ENCODE measurements around the gene TK1. TPM values are rescaled to one million over a fixed set of nuclear protein-coding genes. Genes with fewer than 3 reads are reported as not detected.
A peak's percentile ranks its signal among the peaks of the same experiment; 100 is the strongest.

TK1 gene
- total and polyA plus RNA-seq, 2 donors (not counting 1 experiment from before 2014, with no cell fraction given), result 2.2 to 3.8 TPM

GRCh38 chr17:78173097-78173715, 13.6 kb downstream of the TK1 start:
- H3K79me2 ChIP-seq (ENCODE audit: control insufficient read depth, insufficient read depth, low read length), result peaks cover 43% of the 10 kb centered on the region
- H3K27me3 ChIP-seq (replicated peaks in 1 of 4; ENCODE audit: control extremely low read depth in 1 of 4, control insufficient read depth in 3 of 4, insufficient read depth in 4 of 4, low read length in 3 of 4), result no peaks in the 10 kb centered on the region
- H3K9me3 ChIP-seq (ENCODE audit: control extremely low read depth in 1 of 3, control insufficient read depth in 2 of 3, insufficient read depth in 1 of 3, low read length in 2 of 3), result no peaks in the 10 kb centered on the region
- no peak overlapping the region for H2AFZ ChIP-seq (ENCODE audit: insufficient read depth, low read depth, low read length, poor library complexity, severe bottlenecking)
- WGBS (ENCODE audit: insufficient coverage), result 60% methylated on average over 8 of the region's 11 CpGs
- peak overlapping the region in 2 of 5 experiments; percentile 9 to 52 for H3K4me3 ChIP-seq (ENCODE audit: control extremely low read depth in 1 of 5, extremely low read depth in 1 of 5, insufficient read depth in 1 of 5, low read depth in 2 of 5, low read length in 4 of 5)
- peaks cover 78 to 83% of the 10 kb centered on the region in 2 donors for H3K4me1 ChIP-seq (ENCODE audit: control insufficient read depth in 2 of 2, insufficient read depth in 2 of 2, low read length in 2 of 2)
- H3K4me2 ChIP-seq (replicated peaks; ENCODE audit: low read depth, low read length, poor library complexity, severe bottlenecking), result peak overlapping the region; percentile 73
- peak overlapping the region; percentile 74 to 95 for H3K27ac ChIP-seq (ENCODE audit: low read length in 2 of 2)
- POLR2A ChIA-PET, result interaction anchor here (0.6 to 19.6 kb wide), 4 partner anchors 21 to 87 kb away, joined by 3 to 432 read pairs (median 8); partner anchors contain the start of genes TMC6 and TMC8
- intact Hi-C loops (cut with micrococcal nuclease), result loop anchor here (1.0 kb wide), 1 partner anchor 18 kb away; no protein-coding TSS in a partner anchor
- ATAC-seq (ENCODE audit: low read depth) (peak; percentile 40), DNase-seq (peak; percentile 76)
- H3K4me1 Mint-ChIP-seq, result peaks cover 79% of the 10 kb centered on the region
- peaks cover 25% of the 10 kb centered on the region for H4K20me1 ChIP-seq (ENCODE audit: control insufficient read depth, insufficient read depth, low read length, poor library complexity, severe bottlenecking)
- peaks cover 0 to 47% of the 10 kb centered on the region in 2 experiments for H3K36me3 ChIP-seq (replicated peaks in 1 of 2; ENCODE audit: control extremely low read depth in 1 of 2, control insufficient read depth in 1 of 2, extremely low read depth in 1 of 2, insufficient read depth in 2 of 2, low read length in 1 of 2)
- H3K9me3 Mint-ChIP-seq (ENCODE audit: insufficient read depth), result no peaks in the 10 kb centered on the region
- peak overlapping the region; percentile 89 for H3K27ac Mint-ChIP-seq
- CTCF ChIA-PET, result interaction anchor here (0.8 to 19.2 kb wide), 6 partner anchors 10 to 62 kb away, joined by 3 to 357 read pairs (median 76); partner anchors contain the start of genes TMC6 and TMC8
- peak overlapping the region; percentile 32 for H3K9ac ChIP-seq (ENCODE audit: low read length)
- no peaks in the 10 kb centered on the region for H3K27me3 Mint-ChIP-seq
- TF ChIP-seq CTCF (IDR thresholded peaks at IDR 0.05) (no peak), EZH2 (IDR thresholded peaks at IDR 0.05; ENCODE audit: borderline replicate concordance, insufficient read depth, low read depth, low read length, poor library complexity, severe bottlenecking) (no peak)
- H3K4me3 Mint-ChIP-seq, result peak overlapping the region; percentile 83
